Upper lobe of left lung (tissue), 4 donors: ENCODE measurements around the gene STRBP.

ENCODE experiments used
- CTCF ChIP-seq, 6 experiments: fragments of 450-650 bp in 4 of 6; fragments of 200-600 bp in 2 of 6; sonication (generic) in 2 of 6; IDR thresholded peaks; one replicate each; pipeline ENCODE4 v1.5.1; 2016 to 2019; ENCODE audit warnings: antibody characterized with exemption in 6 of 6
- EP300 ChIP-seq, 4 donors: sonication (generic); formaldehyde crosslinking; IDR thresholded peaks; one replicate each; pipeline ENCODE4 v1.5.1; 2017; ENCODE audit warnings: antibody characterized with exemption in 4 of 4, control low read depth in 2 of 4
- POLR2A ChIP-seq, 4 donors: fragments of 450-650 bp; IDR thresholded peaks; one replicate each; pipeline ENCODE4 v1.5.1; 2016 to 2017; ENCODE audit warnings: antibody characterized with exemption in 4 of 4, mild to moderate bottlenecking in 2 of 4
- POLR2AphosphoS5 ChIP-seq, 2 donors: sonication (generic); formaldehyde crosslinking; IDR thresholded peaks; one replicate each; pipeline ENCODE4 v1.5.1; 2017; ENCODE audit warnings: antibody characterized with exemption in 2 of 2

GRCh38 chr9:123316053-123316718, 47.8 kb upstream of the STRBP start:
- TF ChIP-seq CTCF (IDR thresholded peaks at IDR 0.05) = no peak
- no peak for TF ChIP-seq POLR2A (IDR thresholded peaks at IDR 0.05)
- no peak for TF ChIP-seq POLR2AphosphoS5 (IDR thresholded peaks at IDR 0.05)
- TF ChIP-seq EP300 (IDR thresholded peaks at IDR 0.05) = no peak
